Activated gamma-delta T cell (primary cell): ENCODE measurements around the gene RAPH1.
"Not testable (repeated sequence)": the region's sequence is repeated elsewhere in the genome, so short reads cannot be mapped to it uniquely, and the experiment has no call there.

ENCODE experiments used
- DNase-seq: peaks from one replicate; lab custom pipeline; 2025; lab: John Stamatoyannopoulos, UW

RAPH1 gene

DNA sequence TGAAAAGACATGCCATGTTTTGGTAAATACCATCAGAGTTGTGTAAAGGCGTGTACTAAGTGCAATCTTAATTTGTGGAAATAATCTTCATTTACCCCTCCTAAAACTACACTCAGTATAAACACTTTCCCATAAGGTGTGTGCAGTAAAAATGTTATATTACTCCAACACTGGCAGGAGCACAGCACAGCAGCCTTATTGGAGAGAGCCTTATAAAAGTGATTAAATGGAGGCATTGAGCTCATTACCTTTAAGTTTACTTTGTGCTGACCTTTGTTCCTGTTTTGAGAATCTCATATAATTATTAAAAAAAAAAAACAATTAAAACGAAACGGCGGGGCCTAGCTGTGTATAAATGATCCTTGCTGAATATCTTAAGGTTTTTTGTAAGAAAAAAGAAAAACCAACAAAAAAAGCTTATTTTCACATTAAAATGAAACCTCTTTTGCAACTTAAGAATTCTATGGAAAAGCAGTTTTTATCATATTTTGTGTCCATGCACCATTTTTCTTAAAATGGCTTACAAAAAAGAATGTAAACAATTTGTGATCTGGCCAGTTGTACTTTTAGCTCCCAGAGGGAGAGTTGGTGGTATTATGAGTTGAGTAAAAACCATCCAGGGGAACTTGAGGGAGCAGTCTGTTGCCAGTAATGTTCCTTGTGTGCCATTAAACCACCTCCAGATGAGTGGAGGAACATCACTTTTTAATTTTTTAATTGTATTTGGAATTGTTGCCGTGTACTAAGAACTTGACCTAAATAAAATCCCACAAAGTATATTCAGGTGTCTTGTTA, 103.5 kb downstream of the RAPH1 start:
- DNase-seq = no peak

DNA sequence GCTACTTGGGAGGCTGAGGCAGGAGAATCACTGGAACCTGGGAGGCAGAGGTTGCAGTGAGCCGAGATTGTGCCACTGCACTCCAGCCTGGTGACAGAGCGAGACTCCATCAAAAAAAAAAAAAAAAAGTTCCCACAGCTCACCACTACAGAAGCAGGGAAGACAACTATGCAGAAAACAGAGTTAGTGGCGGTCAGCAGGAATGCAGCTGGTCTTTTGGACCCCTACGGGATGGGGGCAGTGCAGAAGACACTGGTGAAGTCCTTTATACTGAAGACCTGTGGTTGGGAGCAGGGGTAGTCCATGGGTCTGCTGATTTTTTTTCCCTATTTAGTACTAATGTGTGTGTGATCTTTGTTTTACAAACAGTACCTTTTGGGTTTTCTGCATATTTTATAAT, 105.5 kb downstream of the RAPH1 start:
- DNase-seq = not testable (repeated sequence)

DNA sequence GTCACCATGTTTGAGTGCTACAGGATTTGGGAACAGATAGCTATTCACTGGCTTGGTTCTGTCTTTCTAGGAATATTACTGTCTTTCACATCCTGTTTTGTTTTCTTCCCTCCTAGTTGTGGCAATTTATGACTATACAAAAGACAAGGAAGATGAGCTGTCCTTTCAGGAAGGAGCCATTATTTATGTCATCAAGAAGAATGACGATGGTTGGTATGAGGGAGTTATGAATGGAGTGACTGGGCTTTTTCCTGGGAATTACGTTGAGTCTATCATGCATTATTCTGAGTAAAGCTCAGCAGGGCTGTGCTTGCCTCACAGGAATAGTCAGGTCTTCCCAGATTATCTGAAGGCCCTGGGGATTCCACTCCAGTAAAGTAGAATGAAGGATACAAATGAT, 108.0 kb downstream of the RAPH1 start:
- no peak for DNase-seq

DNA sequence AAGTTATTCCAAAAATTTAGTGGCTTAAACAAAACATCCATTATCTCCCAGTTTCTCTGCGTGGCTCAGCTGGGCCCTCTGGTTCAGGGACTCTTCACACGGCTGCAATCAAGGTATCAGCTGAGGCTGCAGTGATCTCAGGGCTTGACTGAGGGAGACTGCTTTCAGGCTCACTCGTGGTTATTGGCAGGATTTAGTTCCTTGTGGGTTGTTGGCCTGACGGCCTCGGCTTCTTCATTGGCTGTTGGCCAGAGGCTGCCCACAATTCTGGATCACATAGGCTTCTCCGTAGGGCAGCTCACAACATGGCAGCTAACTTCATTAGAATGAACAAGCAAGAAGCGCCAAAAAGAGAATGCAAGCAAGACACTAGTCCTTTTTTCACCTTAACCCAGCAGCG, 116.8 kb downstream of the RAPH1 start:
- DNase-seq = no peak

DNA sequence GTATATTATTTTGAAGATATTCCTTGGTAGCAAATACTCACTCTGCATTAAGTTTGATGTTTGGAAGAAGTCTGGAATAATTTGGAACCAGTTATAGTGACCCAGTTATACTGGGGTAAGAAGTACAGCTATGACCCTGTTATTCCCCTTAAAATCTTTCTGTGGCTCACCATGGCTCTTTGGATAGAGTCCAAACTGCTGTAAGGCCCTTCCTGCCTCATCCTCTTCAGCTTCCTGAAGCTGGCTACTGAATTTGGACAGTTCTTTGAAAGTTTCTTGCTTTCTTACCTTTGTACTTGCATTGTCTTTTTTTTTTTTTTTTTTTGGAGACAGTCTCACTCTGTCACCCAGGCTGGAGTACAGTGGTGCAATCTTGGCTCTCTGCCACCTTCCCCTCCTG, 121.3 kb downstream of the RAPH1 start:
- DNase-seq = no peak

DNA sequence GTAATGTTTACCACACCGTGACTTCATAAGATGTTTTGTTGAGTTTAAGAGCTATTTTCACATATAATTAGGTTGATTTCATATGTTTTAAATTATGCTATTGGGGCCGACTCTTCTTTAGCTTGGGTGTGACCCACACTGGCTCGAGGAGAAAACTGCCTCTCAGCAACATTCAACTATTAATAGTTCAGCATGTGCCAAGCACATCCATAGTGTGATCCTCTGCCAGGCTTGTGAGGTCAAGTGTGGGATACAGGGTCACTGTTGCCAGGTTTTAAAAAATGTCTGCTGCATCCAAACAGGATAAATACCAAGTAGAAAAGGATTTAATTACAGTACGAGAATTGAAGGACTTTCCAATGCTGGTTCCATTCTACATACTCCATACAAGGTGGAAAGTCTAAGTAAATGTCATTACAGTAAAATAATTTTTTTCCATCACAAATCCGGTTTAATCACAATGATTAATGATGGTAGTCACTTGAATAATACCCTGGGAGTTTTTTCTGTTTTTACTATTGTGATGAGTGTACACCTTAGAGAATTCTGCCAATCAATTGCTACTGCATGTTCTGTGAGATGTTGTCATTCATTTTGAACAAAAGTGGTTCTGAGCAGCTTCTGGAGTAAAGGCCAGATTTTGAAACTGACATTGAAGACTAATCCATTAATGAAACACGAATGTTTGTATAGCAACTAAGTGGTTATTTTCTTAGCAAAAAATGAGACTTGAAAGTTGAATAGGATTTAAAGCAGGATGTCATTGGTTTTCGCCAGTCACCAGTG, 122.4 kb downstream of the RAPH1 start:
- no peak for DNase-seq

DNA sequence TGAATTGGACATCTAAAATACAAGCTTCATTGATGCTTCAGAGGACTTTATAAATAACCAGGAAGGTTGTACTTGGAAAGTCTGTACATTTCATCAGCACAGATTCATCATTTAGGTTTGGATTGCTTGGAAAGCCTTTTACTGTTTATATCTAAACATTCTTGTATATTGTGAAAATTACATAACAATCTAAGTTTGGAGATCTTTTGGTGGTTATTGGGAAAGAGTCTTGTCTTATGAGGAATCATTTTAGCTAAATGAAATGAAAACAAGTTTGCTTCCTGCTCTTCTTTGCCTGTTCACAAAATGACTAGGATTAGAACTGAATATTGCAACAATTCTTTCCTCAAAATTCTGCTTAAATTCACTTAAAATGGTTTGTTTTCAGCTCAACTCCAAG, 127.6 kb downstream of the RAPH1 start:
- no peak for DNase-seq

DNA sequence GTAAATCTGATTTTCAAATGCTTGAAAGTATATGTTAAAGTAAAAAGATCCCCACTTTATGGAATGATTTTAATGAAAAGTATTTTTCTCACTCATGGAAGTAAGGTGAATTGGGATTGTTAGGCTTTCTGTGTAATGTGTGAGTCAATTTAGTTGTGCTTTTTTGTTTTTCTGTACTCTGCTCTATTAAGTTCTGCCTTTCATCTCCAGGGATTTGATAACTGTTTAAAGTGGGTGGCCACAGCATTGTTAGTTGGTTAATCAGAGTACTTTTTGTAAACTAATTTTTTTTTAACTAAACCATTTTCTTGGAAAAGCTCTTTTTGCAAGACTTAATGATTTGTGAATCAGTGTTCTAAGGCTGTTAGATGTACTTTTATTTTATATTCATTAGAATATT, 130.1 kb downstream of the RAPH1 start:
- no peak for DNase-seq

DNA sequence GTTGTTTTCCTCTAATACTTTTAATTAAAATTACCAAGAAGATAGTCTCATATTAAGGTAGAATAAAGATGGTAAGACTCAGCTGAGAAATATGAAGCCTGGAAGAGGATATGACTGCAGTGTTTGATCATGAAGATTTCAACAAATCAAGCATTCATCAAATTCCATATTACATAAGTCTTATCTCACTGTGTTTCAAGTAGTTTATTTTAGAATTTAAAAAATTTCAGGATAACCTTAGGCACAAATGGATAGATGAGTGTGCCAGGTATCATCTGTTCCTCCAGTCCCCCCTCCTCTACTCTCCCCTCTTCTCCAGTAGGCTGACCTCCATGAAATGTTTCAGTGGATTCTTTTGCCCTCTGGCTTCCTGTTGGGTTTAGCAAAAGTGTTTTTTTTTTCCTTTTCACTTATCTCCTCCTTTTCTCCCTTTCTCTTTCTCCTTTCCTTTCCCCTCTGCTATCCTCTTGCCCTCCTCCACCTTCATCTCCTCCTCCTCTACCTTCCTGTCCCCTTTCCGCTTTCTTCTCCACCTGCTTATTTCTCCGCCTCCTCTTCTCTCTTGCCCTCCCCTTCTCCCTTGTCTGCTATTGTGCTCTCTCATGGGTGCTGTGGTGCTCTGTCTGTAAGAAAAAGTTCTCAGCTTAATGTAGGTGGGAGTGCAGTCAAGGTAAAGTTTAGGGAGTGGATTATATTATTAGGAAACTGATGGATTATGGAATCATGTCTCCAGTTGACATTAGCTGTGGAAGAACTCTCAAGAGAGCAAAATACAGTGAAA, 134.1 kb downstream of the RAPH1 start:
- DNase-seq = no peak

DNA sequence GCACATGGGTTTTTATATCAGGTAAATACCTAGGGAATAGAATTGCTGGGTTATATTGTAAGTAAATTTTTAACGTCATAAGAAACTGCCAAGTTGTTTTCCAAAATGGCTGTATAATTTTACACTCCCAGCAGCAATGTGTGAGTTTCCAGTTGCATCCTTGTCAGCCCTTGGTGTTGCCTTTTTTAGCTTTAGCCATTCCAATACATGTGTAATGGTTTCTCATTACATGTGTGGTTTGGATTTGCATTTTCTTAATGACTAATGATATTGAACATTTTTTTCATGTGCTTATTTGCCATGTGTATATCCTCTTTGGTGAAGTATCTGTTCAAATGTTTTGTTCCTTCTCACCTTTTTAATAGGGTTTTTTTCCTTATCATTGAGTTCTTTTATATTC, 136.1 kb downstream of the RAPH1 start:
- DNase-seq = no peak

DNA sequence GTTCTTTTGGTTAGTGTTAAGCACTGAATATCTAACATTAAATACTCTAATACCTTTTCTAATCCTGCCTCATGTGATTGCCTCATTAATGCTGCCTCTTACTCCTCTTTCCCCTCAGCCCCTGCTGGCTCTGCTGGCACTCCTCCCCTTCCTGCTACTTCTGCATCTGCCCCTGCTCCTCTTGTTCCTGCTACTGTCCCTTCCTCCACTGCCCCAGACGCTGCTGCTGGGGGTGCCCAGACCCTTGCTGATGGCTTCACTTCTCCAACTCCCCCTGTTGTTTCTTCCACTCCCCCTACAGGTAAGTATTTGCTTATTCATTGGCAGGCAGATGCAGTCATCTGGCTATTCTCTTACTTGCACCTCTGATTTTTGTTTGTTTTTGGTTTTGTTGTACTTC, 138.4 kb downstream of the RAPH1 start:
- DNase-seq = no peak

DNA sequence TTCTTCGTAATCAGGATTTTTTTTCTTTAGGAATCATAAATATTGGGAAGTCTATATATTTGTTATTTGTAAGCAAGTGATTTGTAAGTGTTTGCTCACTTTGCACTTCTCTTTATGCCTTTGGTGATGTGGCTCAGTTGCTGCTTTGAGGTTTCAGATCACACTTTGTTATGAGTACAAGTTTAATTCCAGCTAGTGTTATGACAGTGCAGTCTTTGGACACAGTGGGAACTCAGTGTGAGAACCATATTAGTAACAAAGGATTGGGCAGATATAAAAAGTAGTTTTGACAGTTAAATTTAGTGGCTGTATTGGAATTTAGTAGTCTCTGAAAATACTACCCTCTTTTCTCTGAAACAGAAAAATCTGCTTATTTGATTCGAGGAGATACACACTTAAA, 139.2 kb downstream of the RAPH1 start:
- DNase-seq = no peak

DNA sequence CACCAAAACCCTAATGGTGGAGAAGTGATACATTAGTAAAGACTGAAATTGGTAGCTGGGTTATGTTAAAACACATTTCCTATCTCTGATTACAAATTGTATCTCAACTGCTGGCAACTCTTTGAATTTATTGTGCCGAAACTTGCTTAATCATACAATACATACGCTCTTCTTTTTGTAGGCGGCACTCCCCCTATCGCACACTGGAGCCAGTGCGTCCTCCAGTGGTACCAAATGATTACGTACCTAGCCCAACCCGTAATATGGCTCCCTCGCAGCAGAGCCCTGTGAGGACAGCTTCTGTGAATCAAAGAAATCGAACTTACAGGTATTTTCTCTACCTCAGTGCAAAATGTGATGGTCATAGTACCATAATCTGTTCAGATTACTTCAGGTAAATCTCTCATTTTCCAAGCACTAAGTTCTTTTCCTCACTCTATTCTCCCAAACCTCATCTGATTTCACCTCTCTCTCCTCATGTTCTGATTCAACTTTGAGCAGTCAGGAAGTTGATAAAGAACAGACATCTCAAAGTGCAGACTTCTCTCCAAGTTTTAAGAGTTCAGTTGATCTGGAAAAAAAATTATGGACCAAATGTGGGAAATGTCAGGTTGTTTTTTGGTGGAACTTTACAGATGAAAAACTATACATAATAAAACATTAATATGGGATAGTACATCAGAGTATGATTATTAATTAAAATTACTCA, 140.4 kb downstream of the RAPH1 start:
- DNase-seq = no peak

DNA sequence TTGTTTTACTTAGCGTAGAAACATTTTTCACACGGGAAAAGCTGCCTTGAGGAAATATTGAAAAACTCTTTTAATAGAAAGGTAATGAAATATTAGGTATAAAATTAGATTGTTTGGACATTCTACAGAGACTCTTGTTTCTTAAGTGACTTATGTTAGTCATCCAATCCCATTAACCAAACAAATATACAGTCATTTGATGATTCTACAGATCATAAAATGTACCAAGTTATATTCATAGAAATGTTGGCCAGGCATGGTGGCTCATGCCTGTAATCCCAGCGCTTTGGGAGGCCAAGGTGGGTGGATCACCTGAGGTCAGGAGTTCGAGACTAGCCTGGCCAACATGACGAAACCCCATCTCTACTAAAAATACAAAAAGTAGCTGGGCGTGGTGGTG, 146.9 kb downstream of the RAPH1 start:
- DNase-seq = not testable (repeated sequence)

DNA sequence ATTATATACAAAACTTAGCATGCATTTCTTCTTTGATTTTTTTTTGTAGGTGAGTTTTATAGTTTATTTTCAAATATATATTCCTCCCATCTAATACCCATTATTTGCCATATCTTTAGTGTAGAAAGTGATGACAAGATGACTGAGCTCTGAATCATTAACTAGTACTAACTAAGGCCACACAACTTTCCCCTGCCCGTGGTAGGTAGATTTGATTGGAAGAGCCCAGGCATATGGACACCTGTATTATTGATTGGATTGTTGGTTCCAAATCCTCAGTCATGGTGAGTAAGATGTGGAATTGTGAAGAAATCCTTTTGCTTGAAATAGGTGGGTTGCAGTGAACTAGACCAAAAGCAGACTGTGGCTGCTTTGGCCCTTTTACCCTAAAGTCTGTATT, 152.1 kb downstream of the RAPH1 start:
- no peak for DNase-seq

DNA sequence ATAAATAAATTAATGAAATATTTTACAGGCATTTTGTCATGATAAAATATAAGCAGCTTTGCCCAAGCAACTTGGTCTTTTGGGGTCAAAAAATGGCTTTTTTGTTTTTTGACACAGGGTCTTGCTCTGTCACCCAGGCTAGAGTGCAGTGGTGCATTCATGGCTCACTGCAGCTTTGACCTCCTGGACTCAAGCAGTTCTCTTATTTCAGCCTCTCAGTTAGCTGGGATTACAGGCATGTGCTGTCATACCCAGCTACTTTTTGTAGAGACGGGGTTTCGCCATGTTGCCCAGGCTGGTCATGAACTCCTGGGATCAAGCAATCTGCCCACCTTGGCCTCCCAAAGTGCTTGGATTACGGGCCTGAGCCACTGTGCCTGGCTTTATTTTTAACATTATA, 155.9 kb downstream of the RAPH1 start:
- no peak for DNase-seq

DNA sequence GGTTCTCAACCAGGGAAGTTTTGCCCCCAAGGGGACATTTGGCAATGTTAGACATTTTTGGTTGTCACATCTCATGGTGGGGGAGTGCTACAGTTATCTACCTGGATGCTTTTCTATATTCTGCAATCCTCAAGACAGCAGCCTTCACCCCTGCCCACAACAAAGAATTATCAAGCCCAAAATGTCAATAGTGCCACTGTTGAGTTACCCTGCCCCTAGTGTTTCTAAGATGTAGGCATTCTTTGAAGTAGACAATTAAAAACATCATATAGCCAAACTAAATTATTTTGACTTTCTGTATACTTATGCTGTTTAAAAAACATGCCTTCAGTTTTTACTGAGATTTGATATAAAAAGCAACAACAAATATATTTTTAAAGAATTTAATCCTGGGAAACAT, 158.9 kb downstream of the RAPH1 start:
- no peak for DNase-seq

DNA sequence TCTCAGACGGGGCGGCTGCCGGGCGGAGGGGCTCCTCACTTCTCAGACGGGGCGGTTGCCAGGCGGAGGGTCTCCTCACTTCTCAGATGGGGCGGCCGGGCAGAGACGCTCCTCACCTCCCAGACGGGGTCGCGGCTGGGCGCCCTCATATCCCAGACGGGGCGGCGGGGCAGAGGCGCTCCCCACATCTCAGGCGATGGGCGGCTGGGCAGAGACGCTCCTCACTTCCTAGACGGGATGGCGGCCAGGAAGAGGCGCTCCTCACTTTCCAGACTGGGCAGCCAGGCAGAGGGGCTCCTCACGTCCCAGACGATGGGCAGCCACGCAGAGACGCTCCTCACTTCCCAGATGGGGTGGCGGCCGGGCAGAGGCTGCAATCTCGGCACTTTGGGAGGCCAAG, 162.4 kb downstream of the RAPH1 start:
- DNase-seq = not testable (repeated sequence)

DNA sequence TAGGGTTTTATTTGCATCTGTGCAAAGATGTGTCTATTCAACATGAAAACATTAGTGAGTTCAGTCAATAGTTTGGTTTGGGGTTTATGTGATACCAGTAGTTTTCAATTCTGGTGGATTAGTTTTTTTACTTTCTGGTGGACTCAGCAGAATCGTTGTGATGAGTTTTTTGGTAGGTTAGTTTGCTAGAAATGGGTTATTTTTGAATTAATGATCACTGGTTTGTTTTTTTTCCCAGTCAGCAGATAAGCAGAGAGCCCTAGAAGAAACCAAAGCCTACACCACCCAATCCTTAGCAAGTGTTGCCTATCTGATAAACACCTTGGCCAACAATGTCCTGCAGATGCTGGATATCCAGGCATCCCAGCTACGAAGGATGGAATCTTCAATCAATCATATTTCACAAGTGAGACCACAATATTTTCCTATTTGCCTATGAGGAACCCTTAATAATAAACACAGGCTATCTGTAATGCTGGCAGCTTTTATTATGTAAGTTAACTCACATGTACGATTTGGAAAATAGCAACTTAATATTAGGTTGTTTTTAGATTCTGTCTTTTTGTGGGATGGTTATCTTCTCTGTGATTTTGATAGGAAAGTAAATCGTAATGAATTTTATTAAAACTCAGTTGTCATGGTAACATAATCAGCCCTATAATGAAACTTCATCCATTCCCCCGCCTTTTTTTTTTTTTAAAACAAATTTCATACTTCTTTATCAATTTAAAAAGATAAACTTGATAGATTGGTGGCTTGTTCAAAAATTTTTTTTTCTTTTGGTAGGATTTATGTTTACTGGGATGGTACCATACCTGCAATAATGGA, 168.2 kb downstream of the RAPH1 start:
- no peak for DNase-seq

DNA sequence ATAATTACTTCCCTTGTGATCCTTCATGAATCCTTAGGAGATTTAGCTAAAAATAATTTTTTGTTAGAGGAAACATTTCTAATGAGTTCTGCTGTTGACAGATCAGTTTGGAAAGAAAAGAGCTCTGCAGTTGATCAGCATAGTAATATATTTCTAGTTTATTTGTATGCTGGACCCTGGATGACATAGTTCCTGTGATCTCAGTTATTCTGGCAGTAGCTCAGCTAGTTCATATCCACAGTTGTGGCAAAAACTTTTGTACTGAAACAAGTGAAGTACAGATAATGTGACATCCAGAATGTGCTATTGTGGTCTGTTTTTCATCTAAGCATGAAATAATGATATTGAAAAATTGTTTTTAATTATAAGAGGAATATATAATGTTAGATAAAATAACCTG, 173.2 kb downstream of the RAPH1 start:
- no peak for DNase-seq

DNA sequence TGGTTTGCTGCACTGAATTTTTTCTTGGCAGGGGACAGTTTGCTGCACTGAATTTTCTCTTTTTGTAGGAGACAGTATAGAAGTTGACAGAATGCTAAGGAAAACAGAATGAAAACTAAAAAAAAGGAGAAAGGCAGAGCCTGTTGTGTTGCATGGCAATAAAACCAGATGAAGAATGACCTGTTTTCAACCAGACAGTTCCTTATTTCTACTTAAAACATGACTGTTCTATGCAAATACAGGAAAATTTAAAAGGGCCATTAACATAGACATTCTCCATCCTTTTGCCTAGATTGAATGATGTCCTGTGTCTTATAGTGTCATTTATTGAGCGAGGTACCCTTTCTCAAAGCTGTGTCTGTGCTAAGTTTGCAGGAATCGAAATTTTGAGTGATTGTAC, 173.6 kb downstream of the RAPH1 start:
- no peak for DNase-seq
